Lung (tissue), 12 donors: ENCODE measurements around the gene FARP1. TPM values are rescaled to one million over a fixed set of nuclear protein-coding genes. Genes with fewer than 3 reads are reported as not detected.

ENCODE experiments used
- ATAC-seq: fragments of 200-7000 bp; cut with Tn5 transposase; one replicate; pipeline ENCODE4 v1.9.1; 2020; ENCODE audit warnings: moderate number of reproducible peaks; ENCODE audit not compliant: insufficient read depth, low FRiP score
- DNase-seq, 3 donors: peaks; one replicate each; pipeline ENCODE4 v3.0.0-alpha.2; 2013 to 2017
- H3K27ac ChIP-seq, 2 donors: one replicate each; pipeline ENCODE4 v1.5.1; 2013; ENCODE audit warnings: mild to moderate bottlenecking in 2 of 2, moderate library complexity in 2 of 2, control low read depth in 1 of 2, inconsistent platforms in 1 of 2, low read depth in 1 of 2, low read length in 1 of 2
- H3K27me3 ChIP-seq, 3 donors: one replicate each; pipeline ENCODE4 v1.5.1; 2013; ENCODE audit warnings: low read length in 2 of 3; ENCODE audit not compliant: control insufficient read depth in 3 of 3, insufficient read depth in 3 of 3
- H3K36me3 ChIP-seq, 4 donors: one replicate each; pipeline ENCODE4 v1.5.1; 2013; ENCODE audit warnings: low read length in 4 of 4, mild to moderate bottlenecking in 1 of 4, moderate library complexity in 1 of 4; ENCODE audit not compliant: control insufficient read depth in 4 of 4, insufficient read depth in 4 of 4
- H3K4me1 ChIP-seq, 5 donors: one replicate each; pipeline ENCODE4 v1.5.1; 2013; ENCODE audit warnings: low read length in 5 of 5, mild to moderate bottlenecking in 2 of 5, moderate library complexity in 1 of 5; ENCODE audit not compliant: control insufficient read depth in 5 of 5, insufficient read depth in 5 of 5
- H3K4me3 ChIP-seq: one replicate; pipeline ENCODE4 v1.5.1; 2013; ENCODE audit warnings: mild to moderate bottlenecking, control low read depth, moderate library complexity
- H3K9ac ChIP-seq, 2 donors: one replicate each; pipeline ENCODE4 v1.5.1; 2013; ENCODE audit warnings: low read length in 2 of 2, control low read depth in 1 of 2; ENCODE audit not compliant: insufficient read depth in 1 of 2
- H3K9me3 ChIP-seq, 4 donors: one replicate each; pipeline ENCODE4 v1.5.1; 2013; ENCODE audit warnings: low read length in 3 of 4, mild to moderate bottlenecking in 1 of 4, moderate library complexity in 1 of 4; ENCODE audit not compliant: control insufficient read depth in 4 of 4, insufficient read depth in 3 of 4
- WGBS, 2 donors: extraction: QIAGEN DNeasy Blood & Tissue Kit; methylation state at CpG; one replicate each; pipeline ENCODE4 v1.1.7; 2013; 5-methylcytosine and 5-hydroxymethylcytosine counted together
- polyA plus RNA-seq, 2 donors: library from polyadenylated mRNA; stranded (reverse); fragments of 200-250 nt; gene quantifications; one replicate each; pipeline ENCODE4 v1.2.1, GENCODE V29; 2013
- total RNA-seq, 2 donors: library from RNA; depleted of rRNA in 1 of 2; stranded (reverse); fragments of >200 nt in 1 of 2; gene quantifications; one replicate each; pipeline ENCODE4 v1.2.1, GENCODE V29; 2014 to 2021
- TF ChIP-seq, protein P1 (sequence below): IDR thresholded peaks from 2 replicates; pipeline ENCODE4 v1.5.1; 2012; ENCODE audit warnings: mild to moderate bottlenecking; ENCODE audit errors: control extremely low read depth, extremely low read depth
- donor health status: control.
- donor health status: control.
- donor health status: Bipolar disorder and iron deficiency.
- donor health status: healthy.
- donor health status: DM: yes; HTN: yes; CAD: no.

Gene FARP1
- total and polyA plus RNA-seq, 4 donors, result 20.8 to 102 (median 54.4) TPM

DNA sequence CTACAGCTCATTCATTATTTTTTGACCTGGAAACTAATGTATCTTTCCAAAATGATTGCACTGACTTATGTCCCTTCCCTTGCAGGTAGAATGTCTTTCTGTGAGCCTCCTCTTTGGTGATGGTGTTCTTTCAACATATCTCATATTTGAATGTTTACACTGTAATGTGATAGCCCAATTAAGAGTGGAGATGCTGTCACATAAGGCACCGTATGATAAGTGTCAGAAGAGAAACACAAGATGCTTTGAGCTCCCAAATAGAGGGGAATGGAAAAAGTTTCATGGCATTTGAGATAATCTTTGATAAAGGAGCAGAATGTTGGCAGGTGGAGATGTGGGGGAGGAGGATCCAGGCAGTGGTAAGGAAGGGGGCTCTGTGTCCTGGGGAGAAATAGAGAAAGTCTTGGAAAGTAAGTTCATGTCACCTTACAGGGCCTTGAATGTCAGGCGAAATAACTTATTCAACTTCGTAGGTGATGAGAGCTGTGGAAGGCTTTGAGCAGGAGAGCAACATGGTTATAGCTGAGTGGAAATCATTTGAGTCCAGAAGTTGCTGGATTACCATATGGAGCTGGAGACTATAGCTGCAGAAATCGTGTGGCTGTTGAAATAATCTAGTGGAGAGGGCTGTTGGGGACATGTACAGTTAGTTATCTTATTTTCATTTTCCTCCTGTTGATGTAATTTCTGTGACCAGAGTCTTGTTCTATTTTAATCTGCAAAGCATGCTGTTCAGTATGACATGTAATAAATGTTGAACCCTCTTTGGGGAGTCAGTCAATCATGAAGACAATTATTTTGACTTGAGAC, 44.5 kb downstream of the FARP1 start:
- Histone ChIP-seq H3K9ac (no peak overlapping the region), H3K4me1 (peaks cover 9 to 24% (median 16%) of the 10 kb centered on the region in 5 donors), H3K27me3 (no peaks in the 10 kb centered on the region), H3K36me3 (no peaks in the 10 kb centered on the region), H3K4me3 (no peak overlapping the region), H3K27ac (no peak overlapping the region), H3K9me3 (no peaks in the 10 kb centered on the region)
- DNase-seq, result no peak
- no peak for ATAC-seq
- TF ChIP-seq, protein P1, sequence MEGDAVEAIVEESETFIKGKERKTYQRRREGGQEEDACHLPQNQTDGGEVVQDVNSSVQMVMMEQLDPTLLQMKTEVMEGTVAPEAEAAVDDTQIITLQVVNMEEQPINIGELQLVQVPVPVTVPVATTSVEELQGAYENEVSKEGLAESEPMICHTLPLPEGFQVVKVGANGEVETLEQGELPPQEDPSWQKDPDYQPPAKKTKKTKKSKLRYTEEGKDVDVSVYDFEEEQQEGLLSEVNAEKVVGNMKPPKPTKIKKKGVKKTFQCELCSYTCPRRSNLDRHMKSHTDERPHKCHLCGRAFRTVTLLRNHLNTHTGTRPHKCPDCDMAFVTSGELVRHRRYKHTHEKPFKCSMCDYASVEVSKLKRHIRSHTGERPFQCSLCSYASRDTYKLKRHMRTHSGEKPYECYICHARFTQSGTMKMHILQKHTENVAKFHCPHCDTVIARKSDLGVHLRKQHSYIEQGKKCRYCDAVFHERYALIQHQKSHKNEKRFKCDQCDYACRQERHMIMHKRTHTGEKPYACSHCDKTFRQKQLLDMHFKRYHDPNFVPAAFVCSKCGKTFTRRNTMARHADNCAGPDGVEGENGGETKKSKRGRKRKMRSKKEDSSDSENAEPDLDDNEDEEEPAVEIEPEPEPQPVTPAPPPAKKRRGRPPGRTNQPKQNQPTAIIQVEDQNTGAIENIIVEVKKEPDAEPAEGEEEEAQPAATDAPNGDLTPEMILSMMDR, result no peak
- WGBS, 2 donors, result 63% methylated on average over 4 of the region's 4 CpGs

DNA sequence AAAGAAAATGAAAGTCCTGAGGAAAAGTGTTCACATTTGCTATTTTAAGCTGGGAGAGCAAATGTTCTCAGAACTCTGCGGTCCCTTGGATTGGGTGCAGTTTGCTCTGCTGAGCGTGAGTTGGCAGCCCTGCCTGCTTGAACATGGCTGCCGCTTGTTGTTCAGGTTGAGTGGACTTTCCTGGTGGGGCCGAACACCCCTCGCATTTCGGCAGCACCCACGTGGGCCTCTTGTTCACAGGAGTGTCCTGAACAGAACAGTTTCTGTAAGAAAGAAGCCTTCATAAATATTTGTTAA, 45.0 kb downstream of the FARP1 start:
- Histone ChIP-seq H3K9me3 (no peaks in the 10 kb centered on the region), H3K4me1 (peaks cover 9 to 24% (median 16%) of the 10 kb centered on the region in 5 donors), H3K4me3 (no peak overlapping the region), H3K36me3 (no peaks in the 10 kb centered on the region), H3K27me3 (no peaks in the 10 kb centered on the region), H3K27ac (no peak overlapping the region), H3K9ac (no peak overlapping the region)
- ATAC-seq (no peak), DNase-seq (no peak)
- TF ChIP-seq, protein P1, result no peak
- 75 to 87% methylated on average over 7 of the region's 7 CpGs for WGBS, 2 donors

DNA sequence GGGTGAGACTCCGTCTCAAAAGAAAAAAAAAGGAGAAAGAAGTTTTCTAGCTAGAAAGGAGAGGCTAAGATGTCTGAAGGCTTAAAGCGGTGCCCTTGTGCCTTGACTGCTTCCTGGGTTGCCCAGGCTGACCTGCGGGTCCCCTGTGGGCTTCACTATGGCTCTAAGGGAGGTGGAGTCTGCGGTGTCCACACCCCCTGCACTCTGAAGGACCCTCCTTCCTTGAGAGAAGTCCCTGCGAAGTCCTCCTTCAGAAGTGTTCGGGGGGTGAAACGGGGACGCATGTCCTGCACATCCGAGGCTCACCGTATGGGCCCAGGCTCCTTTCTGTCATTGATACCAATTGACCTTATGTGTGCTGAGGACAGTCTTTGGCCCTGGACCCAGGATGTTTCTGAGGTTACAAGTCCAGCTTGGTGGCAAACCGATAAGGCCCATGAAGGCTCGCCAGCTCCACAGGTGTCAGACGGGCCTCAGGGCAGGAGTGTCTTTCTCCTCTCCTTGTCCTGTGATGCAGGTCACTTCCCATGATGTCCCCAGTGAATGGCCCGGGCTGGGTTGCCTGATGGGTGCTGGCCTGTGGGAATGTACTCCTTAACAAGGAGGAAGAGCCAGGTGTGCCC, 45.8 kb downstream of the FARP1 start:
- Histone ChIP-seq H3K36me3 (no peaks in the 10 kb centered on the region), H3K27ac (peak overlapping the region in 1 of 2 donors; percentile 8), H3K4me3 (no peak overlapping the region), H3K4me1 (peaks cover 9 to 26% (median 17%) of the 10 kb centered on the region in 5 donors), H3K9me3 (no peaks in the 10 kb centered on the region), H3K27me3 (no peaks in the 10 kb centered on the region), H3K9ac (no peak overlapping the region)
- no peak for ATAC-seq
- DNase-seq, result no peak
- TF ChIP-seq, protein P1, result no peak
- WGBS, 2 donors, result 92 to 98% methylated on average over 14 of the region's 14 CpGs
